Peyer's patch (tissue), 4 donors: ENCODE data around the gene GPR183.

Experiments used
- POLR2A ChIP-seq, 2 donors: fragments of 450-650 bp; IDR thresholded peaks; one replicate each; pipeline ENCODE4 v1.5.1; 2017; ENCODE audit warnings: antibody characterized with exemption in 2 of 2, mild to moderate bottlenecking in 2 of 2, moderate library complexity in 2 of 2
- TF ChIP-seq, protein P1 (sequence below), 6 experiments: fragments of 450-650 bp in 4 of 6; fragments of 200-600 bp in 2 of 6; sonication (generic) in 1 of 6; IDR thresholded peaks; one replicate each; pipeline ENCODE4 v1.5.1; 2017 to 2019; ENCODE audit warnings: antibody characterized with exemption in 6 of 6, mild to moderate bottlenecking in 3 of 6, moderate library complexity in 1 of 6

DNA sequence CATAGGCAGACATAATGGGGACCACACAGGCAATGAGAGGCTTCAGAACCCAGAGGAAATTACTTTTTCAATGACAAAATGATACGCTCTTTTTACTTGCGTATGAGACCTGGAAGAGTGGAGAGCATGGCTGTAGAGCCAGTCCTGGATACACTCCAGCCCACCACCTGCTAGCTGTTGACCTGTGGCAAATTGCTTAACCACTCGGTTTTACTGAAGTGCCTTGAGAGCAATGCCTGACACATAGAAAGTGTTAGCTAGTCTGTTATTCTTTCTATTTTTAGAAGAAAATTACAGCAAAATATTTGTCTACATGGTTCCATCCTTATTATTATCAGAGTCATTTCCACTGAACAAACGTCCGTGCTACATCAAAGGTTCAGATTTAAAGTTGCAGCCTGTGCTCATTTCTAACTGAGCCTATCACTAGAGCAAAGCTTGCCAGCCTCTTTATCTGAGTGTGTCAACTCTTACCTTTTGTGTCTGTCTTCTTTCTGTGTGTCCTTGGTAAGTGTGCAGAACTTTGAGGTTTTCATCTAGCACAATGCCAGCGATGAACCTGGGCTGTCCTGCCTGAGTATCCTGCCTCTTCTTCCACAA lies 9.6 kb upstream of the GPR183 start:
- TF ChIP-seq POLR2A (IDR thresholded peaks at IDR 0.05) = no peak
- TF ChIP-seq, protein P1, sequence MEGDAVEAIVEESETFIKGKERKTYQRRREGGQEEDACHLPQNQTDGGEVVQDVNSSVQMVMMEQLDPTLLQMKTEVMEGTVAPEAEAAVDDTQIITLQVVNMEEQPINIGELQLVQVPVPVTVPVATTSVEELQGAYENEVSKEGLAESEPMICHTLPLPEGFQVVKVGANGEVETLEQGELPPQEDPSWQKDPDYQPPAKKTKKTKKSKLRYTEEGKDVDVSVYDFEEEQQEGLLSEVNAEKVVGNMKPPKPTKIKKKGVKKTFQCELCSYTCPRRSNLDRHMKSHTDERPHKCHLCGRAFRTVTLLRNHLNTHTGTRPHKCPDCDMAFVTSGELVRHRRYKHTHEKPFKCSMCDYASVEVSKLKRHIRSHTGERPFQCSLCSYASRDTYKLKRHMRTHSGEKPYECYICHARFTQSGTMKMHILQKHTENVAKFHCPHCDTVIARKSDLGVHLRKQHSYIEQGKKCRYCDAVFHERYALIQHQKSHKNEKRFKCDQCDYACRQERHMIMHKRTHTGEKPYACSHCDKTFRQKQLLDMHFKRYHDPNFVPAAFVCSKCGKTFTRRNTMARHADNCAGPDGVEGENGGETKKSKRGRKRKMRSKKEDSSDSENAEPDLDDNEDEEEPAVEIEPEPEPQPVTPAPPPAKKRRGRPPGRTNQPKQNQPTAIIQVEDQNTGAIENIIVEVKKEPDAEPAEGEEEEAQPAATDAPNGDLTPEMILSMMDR (IDR thresholded peaks at IDR 0.05) = no peak
